GM18498 (cell line): ENCODE results near the gene MAPKAP1.

Experiments
- ATAC-seq: cut with Tn5 transposase; IDR thresholded peaks from one replicate; pipeline ENCODE4 v1.9.1; 2021; ENCODE audit warnings: mild to moderate bottlenecking, moderate library complexity; ENCODE audit not compliant: unreplicated experiment

MAPKAP1 gene

DNA sequence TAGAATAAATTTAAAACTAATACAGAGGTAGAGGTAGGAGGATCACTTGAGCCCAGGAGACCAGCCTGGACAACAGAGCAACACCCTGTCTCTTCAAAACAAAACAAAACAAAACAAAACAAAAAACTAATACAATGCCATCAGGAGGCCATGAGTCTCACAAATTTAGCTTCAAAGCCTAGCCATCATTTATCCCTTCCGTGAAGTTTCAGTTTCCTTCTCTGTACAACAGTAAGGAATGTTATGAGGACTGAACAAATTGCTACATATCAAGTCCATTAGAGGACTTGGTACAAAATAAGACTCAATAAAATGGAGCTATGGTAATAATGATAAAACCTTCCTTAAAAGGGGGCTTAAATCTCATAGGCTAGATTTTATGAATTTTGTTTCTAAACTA, 60.8 kb downstream of the MAPKAP1 start:
- ATAC-seq: peak; percentile 12

DNA sequence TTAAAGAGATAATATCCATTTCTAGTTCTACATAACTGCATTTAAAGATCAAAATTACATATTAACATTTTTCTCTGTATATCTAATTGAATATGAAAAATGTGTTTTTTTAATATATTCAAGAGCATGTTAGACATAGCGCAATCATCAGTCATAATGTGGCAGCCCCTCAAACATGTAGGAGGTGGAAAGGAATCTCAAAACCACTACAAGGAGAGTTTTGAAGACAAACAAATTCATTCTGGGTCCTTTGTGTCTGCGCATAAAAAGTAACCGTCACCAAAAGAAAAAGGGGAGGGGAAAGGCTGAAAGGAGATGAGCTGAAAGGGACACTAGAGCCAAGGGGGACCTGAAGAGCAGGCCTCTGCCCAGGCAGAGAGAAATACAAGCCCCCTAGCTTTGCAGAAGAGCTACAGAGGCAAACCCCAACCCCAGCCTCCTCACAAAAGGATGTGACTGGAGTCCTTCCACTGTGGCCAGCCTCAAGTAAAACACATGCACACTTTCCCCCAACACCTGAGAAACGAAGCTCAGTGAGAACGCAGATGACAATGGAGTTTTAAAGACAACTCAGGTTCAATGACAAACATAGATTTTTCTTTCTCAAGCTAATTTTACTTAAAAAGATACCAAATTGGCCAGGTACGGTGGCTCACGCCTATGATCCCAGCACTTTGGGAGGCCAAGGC, 62.0 kb downstream of the MAPKAP1 start:
- ATAC-seq: no peak

DNA sequence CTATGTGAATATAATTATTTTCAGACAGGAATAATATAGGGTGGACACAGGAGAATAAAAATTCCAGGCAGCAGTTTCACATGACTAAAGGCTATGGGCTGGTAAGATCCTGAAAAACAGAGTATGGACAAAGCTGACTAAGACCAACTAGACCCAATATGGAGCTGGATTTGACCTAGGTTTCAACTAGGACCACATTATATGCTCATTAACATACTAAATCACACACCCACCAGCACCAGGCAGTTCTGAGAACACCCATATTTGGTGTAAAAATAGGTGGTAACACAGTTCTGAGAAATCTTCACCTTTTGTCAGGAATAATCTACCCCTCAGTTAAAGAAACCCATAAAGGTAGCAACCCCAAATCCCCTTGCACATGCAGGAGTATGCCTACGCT, 64.7 kb downstream of the MAPKAP1 start:
- ATAC-seq: no peak

GRCh38 chr9:125639057-125639456, 68.0 kb downstream of the MAPKAP1 start:
- no peak for ATAC-seq

DNA sequence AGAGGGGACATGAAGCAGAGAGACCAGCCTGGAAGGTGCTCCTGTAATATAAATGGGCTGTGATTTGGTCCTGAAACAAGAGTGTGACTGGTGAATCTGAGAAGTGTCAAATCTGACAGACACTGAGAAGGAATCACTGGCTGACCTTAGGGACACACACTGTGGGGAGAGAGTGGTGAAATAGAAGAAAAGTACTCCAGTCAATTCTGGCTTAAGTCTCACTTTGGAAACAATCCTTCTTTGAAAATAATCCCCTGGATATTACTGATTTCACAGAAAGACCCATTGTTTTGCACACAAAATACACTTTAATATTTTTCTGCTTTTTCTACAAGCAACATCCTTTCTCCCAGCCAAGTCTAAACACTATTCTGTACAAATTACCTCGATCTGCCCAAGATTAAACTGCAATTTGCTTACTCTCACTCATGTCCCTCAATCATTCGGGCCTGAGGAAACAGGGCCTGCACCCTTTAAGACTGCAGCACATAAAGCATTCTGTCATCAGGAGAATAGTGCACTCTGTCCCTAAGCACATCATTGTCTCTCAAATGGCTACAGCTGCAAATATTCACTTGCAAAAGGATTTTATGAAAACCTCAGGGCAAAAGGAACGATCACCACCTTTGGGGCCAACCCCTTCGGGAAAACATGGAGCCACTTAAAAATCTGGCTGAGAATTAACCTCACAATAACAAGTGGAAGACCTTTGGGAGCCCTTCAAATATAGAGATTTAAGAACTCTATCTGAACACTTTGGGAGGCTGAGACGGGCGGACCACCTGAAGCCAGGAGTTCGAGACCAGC, 68.6 kb downstream of the MAPKAP1 start:
- ATAC-seq: no peak

- no peak for ATAC-seq
These were observed 69.8 kb downstream of the MAPKAP1 start for GRCh38 chr9:125637241-125637640.

GRCh38 chr9:125635888-125636287, 71.1 kb downstream of the MAPKAP1 start:
- no peak for ATAC-seq

DNA sequence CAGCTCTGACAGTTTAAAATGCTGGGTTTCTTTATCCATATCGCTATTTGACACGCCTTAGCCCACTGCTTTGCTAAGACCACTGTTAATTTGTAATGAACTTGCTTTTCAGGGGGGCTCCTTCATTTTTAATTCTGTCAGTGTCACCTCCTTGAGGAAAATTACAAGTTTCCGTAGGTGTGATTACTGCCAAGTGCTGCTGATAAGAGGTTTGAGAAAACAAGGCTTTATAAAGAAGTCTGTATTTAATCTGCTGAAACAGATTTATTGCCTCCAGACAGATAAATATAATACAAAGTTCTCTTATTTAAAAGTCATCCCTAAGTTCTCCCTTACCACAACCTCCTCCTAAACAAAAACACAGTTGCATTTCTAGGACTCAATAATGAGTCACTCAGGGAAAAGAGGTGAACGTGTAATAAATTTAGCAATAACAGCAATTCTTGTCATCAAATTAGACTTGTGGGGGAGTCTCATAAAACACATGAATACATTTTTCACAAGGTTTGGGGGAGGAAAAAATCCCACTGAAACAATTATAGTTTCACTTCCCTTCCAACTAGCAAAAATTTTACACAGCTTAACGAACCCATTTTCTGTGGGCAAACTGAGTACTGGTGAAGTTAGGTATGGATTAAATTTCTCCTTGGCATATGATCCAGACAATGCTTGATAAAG, 72.8 kb downstream of the MAPKAP1 start:
- no peak for ATAC-seq

DNA sequence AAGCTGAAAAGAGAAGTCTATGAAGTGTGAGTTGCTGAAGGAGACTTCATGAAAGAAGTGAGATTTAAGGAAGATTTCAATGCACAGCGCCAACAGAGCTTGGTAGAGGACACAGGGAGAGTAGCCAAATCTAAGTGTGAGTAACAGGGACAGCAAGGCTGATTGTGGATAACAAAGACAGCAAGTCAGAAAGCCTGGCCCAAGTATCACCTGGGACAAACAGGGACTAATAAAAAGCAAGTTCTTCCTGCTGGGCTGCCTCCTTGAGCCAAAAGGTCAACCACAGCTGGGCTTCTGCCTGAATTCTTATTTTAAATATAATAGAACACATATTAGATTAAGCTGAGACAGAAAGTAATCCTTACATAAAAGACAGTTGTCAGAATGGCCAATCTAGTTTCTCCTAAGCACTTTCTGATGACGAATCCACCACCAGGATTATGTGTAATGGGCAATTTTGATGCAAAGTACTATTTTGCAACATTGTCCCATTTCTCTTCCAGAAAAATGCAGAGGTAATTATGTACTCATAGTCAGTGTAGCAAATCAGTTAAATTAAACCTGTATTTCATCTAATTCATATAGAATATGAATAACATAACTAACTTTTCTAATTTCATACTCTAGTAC, 73.8 kb downstream of the MAPKAP1 start:
- no peak for ATAC-seq

GRCh38 chr9:125632321-125633115, 74.5 kb downstream of the MAPKAP1 start:
- ATAC-seq: peak; percentile 54

DNA sequence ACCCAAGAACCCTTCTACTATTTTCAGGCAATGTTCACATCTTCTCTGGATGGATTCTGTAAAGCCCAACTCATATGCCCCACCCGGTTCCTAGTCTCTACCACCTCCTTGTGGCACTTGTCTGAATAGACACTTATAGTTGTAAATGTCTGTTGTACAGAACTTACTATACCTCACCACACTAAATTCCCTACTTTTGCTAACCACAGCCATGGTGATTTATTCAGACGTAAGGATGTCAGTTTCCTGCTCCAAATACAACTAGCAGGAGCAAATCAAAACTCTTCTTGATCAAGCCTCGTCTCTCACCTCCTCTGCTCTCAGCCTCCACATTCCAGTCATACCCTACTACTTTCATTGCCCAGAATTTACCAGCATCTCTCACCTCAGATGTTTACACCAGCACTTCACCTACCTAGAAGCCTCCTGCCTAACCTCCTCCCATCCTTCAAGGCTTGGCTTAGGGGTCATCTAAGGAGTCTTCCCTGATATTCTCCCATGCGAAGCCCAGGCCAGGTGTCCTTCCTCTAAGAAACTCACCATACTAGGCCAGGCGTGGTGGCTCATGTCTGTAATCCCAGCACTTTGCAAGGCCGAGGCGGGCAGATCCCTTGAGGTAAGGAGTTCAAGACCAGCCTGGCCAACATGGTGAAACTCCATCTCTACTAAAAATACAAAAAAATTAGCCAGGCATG, 75.5 kb downstream of the MAPKAP1 start:
- peak; percentile 24 for ATAC-seq

DNA sequence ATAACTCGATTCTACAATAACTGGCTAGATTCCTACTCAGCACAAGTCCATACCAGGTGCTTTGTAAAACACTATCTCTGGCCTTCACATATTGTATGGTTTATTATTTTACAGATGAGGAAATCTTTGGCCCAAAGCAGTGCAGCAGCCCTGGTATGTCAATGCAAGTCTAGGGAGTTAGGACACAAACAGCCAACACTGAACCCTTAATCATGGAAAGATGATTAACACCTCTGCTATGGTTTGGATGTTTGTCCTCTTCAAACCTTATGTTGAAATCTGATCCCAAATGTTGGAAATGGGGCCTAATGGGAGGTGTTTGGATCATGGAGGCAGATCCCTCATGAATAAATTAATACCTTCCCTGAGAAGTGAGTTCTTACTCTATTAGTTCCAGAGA, 76.6 kb downstream of the MAPKAP1 start:
- ATAC-seq: no peak

DNA sequence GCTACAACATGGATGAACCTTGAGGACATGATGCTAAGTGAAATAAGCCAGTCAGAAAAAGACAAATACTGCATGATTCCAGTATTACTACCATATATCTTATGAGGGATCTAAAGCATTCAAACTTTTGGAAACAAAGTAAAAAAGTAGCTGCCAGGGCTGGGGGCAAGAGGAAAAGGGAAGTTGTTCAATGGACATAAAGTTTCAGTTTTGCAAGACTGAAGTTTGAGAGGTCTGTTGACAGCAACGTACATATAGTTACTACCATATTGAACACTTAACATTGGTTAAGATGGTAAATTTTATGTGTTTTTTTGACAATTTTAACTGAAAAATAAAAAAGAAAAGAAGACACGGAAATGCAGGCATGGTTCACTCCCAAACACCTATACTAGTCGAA, 77.6 kb downstream of the MAPKAP1 start:
- ATAC-seq: no peak

GRCh38 chr9:125626187-125626586, 80.8 kb downstream of the MAPKAP1 start:
- no peak for ATAC-seq

DNA sequence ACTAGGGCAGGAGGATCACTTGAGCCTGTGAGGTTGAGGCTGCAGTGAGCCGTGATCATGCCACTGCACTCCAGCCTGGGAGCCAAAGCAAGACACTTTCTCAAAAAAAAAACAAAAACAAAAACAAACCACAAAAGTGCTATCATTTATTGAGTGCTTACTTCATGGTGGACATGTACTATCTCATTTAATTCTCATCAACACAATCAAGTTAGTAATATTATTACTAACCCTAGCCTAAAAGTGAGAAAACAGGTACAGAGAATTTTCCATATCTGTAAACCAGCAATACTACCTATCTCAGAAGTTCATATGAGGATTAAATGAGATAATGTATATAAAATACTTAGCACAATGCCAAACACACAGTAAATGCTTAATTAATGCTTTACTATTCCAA, 85.8 kb downstream of the MAPKAP1 start:
- no peak for ATAC-seq

DNA sequence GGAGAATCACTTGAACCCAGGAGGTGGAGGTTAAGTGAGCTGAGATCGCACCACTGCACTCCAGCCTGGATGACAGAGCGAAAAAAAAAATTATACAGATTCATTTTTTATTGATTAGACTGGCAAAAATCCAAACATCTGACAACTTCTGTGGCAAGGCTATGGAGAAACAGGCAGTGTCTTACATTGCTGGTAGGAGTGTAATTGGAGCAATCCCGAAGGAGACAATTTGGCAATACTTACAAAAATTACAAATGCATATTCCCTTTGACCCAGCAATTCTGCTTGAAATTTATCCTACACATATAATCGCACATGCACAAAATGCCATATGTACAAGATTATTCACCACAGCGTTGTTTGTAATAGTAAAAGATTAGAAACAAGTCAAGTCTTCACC, 86.8 kb downstream of the MAPKAP1 start:
- ATAC-seq: no peak

- ATAC-seq: no peak
These were observed 89.9 kb downstream of the MAPKAP1 start for GRCh38 chr9:125617087-125617486.

- ATAC-seq: no peak
These were observed 93.9 kb downstream of the MAPKAP1 start for GRCh38 chr9:125613141-125613540.

DNA sequence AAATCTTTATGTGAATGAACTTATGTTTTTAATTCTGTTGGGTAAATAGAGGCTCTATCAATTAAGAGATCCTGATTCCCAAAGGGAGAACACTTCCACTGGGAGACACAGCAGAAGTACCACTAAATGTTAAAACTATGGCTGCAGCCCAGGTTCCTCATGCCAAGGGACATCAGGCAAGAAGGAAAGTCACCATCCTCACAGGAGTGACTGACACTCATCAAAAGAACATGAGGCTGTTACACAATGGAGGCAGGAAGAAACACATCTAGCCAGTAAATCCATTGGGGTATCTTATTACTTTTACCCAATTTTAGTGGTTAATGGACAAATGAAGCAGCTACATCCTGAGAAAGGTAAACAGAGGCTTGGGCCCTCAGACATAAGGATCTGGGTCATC, 94.4 kb downstream of the MAPKAP1 start:
- ATAC-seq: no peak

DNA sequence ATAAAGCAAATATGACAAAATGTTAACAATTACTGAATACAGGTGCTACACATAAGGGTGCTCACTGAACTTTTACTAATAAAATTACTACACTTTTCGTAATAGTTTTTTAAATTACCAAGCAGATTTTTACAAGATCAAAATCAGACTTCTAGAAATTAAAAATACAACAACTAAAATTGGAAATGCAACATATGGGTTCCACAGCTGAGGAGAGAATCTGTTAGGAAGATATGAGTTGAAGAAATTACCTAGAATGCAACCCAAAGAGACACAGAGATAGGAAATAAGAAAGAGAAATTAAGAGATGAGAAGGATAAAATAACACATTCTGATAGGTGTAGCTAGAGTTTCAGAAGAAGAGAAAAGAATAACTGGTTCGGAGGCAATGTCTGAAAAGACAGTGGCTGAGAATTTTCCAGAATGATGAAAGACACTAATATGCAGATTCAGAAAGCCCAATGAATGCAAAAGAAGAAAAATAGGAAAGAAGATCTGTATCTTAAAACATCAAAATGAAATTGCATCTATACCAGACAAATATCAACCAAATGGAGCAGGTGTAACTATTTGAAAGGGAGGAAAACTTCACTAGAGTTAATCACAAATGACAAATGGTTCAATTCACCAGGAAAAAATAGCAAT, 95.8 kb downstream of the MAPKAP1 start:
- no peak for ATAC-seq
